HFF-Myc (cell line): Measurements from ENCODE around the gene RAB29.

Experiments used
- DNase-seq: peaks from one replicate; pipeline ENCODE4 v3.0.0-alpha.2; 2011; ENCODE audit warnings: low read depth; ENCODE audit errors: extremely low read depth
- H3K4me3 ChIP-seq: replicated peaks from 2 replicates; pipeline ENCODE4 v1.5.1; 2011; ENCODE audit warnings: low read depth, mild to moderate bottlenecking, control low read depth, low read length
- CTCF ChIP-seq: IDR thresholded peaks from 2 replicates; pipeline ENCODE4 v1.5.1; 2012; ENCODE audit warnings: mild to moderate bottlenecking, low read depth, low read length, control low read depth; ENCODE audit errors: missing control alignments

Gene RAB29

GRCh38 chr1:205769641-205770365, 5.5 kb downstream of the RAB29 start:
- DNase-seq: no peak
- no peak overlapping the region for H3K4me3 ChIP-seq
- TF ChIP-seq CTCF: no peak

GRCh38 chr1:205767248-205767647, 8.0 kb downstream of the RAB29 start:
- H3K4me3 ChIP-seq: no peak overlapping the region

GRCh38 chr1:205766570-205766969, 8.7 kb downstream of the RAB29 start:
- TF ChIP-seq CTCF: no peak
- DNase-seq: no peak

More at GRCh38 chr1:205767248-205767647, 8.0 kb downstream of the RAB29 start:
- TF ChIP-seq CTCF: no peak
- DNase-seq: no peak

GRCh38 chr1:205766038-205766437, 9.2 kb downstream of the RAB29 start:
- H3K4me3 ChIP-seq: no peak overlapping the region
- TF ChIP-seq CTCF: no peak
- no peak for DNase-seq

More at GRCh38 chr1:205766570-205766969, 8.7 kb downstream of the RAB29 start:
- H3K4me3 ChIP-seq: no peak overlapping the region

- DNase-seq: no peak
- no peak overlapping the region for H3K4me3 ChIP-seq
- no peak for TF ChIP-seq CTCF
These were observed 10.7 kb downstream of the RAB29 start for GRCh38 chr1:205764578-205764977.

GRCh38 chr1:205763980-205764379, 11.3 kb downstream of the RAB29 start:
- no peak for DNase-seq
- TF ChIP-seq CTCF: no peak
- no peak overlapping the region for H3K4me3 ChIP-seq

GRCh38 chr1:205760606-205761005, 14.7 kb downstream of the RAB29 start:
- no peak for TF ChIP-seq CTCF
- no peak overlapping the region for H3K4me3 ChIP-seq
- DNase-seq: no peak
